Prostate gland (tissue), 2 donors: ENCODE measurements around the gene ARL5B. TPM values are rescaled to one million over a fixed set of nuclear protein-coding genes. Genes with fewer than 3 reads are reported as not detected.
"Not testable (repeated sequence)": the region's sequence is repeated elsewhere in the genome, so short reads cannot be mapped to it uniquely, and the experiment has no call there.

Experiments used
- DNase-seq: peaks from one replicate; pipeline ENCODE4 v3.0.0-alpha.2; 2019; ENCODE audit warnings: low spot score
- H3K27ac ChIP-seq, 2 donors: fragments of 200-600 bp; sonication (generic); 2 replicates each; pipeline ENCODE4 v1.5.1; 2017 to 2019
- H3K27me3 ChIP-seq: fragments of 200-600 bp; sonication (generic); replicated peaks from 2 replicates; pipeline ENCODE4 v1.5.1; 2019; ENCODE audit not compliant: insufficient read depth
- H3K36me3 ChIP-seq, 2 donors: fragments of 200-600 bp; sonication (generic); 1 replicate in 1 of 2; 2 replicates in 1 of 2; pipeline versions ENCODE4 v1.5.1 to v1.8.1; 2017 to 2019
- H3K4me1 ChIP-seq: fragments of 200-600 bp; sonication (generic); replicated peaks from 2 replicates; pipeline ENCODE4 v1.5.1; 2019
- H3K4me3 ChIP-seq, 2 donors: fragments of 200-600 bp; sonication (generic); 2 replicates each; pipeline ENCODE4 v1.5.1; 2017 to 2019
- H3K9me3 ChIP-seq: fragments of 200-600 bp; sonication (generic); 2 replicates; pipeline ENCODE4 v1.5.1; 2017
- CTCF ChIP-seq, 4 experiments: fragments of 200-600 bp in 2 of 4; fragments of 450-650 bp in 2 of 4; sonication (generic) in 2 of 4; IDR thresholded peaks; 1 replicate in 3 of 4; 2 replicates in 1 of 4; pipeline ENCODE4 v1.5.1; 2016 to 2019; ENCODE audit warnings: antibody characterized with exemption in 4 of 4, mild to moderate bottlenecking in 2 of 4, moderate library complexity in 2 of 4
- POLR2A ChIP-seq: fragments of 450-650 bp; IDR thresholded peaks from one replicate; pipeline ENCODE4 v1.6.1; 2016; ENCODE audit warnings: antibody characterized with exemption, mild to moderate bottlenecking
- POLR2AphosphoS5 ChIP-seq: sonication (generic); formaldehyde crosslinking; IDR thresholded peaks from one replicate; pipeline ENCODE4 v1.6.1; 2017; ENCODE audit warnings: antibody characterized with exemption
- WGBS: methylation state at CpG from one replicate; pipeline ENCODE4 v1.1.5; 2018; 5-methylcytosine and 5-hydroxymethylcytosine counted together
- intact Hi-C: fragments of 100-400 bp; cut with DNase I; formaldehyde crosslinking; loops from one replicate; pipeline ENCODE4 v1.14.2; 2022
- total RNA-seq, 2 donors: library from RNA; depleted of rRNA; stranded (reverse); fragments of >200 nt; gene quantifications; one replicate each; pipeline ENCODE4 v1.1.0, GENCODE V29; 2016

Gene ARL5B
- total RNA-seq, 2 donors from 2014 or later = 10.7 to 14.5 TPM

- intact Hi-C loops = no loop called here
- TF ChIP-seq POLR2AphosphoS5 = peak; percentile 43
- TF ChIP-seq CTCF (IDR thresholded peaks at IDR 0.05) = no peak
Observed at GRCh38 chr10:18619016-18619415, 40.2 kb upstream of the ARL5B start.

GRCh38 chr10:18620856-18621255 is 38.4 kb upstream of the ARL5B start:
- no peaks in the 10 kb centered on the region for H3K27me3 ChIP-seq
- TF ChIP-seq CTCF (IDR thresholded peaks at IDR 0.05) (no peak), POLR2A (no peak), POLR2AphosphoS5 (no peak)
- intact Hi-C loops = no loop called here
- H3K4me1 ChIP-seq = no peaks in the 10 kb centered on the region
- no peaks in the 10 kb centered on the region for H3K36me3 ChIP-seq
- DNase-seq = no peak
- no peaks in the 10 kb centered on the region for H3K9me3 ChIP-seq
- H3K27ac ChIP-seq = no peak overlapping the region
- no peak overlapping the region for H3K4me3 ChIP-seq

More at GRCh38 chr10:18619016-18619415, 40.2 kb upstream of the ARL5B start:
- no peaks in the 10 kb centered on the region for H3K36me3 ChIP-seq
- H3K27ac ChIP-seq = no peak overlapping the region
- no peaks in the 10 kb centered on the region for H3K9me3 ChIP-seq
- 52% methylated on average over 3 of the region's 3 CpGs for WGBS
- H3K4me3 ChIP-seq = no peak overlapping the region
- peak; percentile 62 for DNase-seq
- no peaks in the 10 kb centered on the region for H3K27me3 ChIP-seq
- no peaks in the 10 kb centered on the region for H3K4me1 ChIP-seq

GRCh38 chr10:18623671-18624070 is 35.6 kb upstream of the ARL5B start:
- WGBS = 47% methylated on average over 1 of the region's 1 CpG
- not testable (repeated sequence) for H3K36me3 ChIP-seq

DNA sequence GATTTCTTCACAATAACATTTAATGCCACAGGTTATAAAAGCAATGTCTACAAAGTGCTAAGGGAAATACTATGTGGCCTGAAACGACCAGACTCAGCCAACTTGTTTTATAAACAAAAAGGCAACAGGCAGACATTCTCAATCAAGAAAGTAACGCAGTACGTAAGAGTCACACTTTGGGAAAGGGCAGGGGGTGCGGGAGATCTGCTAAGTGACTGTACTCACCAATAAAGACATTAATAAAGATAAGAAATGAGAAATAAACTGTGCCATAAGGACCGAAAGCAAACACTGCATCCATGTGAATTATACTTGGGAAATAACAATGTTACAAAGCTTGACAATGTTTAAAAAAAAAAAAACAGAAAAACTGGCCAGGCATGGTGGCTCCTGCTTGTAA is 33.3 kb upstream of the ARL5B start:
- Histone ChIP-seq H3K9me3 (no peaks in the 10 kb centered on the region), H3K4me3 (no peak overlapping the region), H3K27me3 (no peaks in the 10 kb centered on the region), H3K36me3 (no peaks in the 10 kb centered on the region), H3K27ac (peak overlapping the region in 1 of 2 donors; percentile 16), H3K4me1 (peaks cover 4% of the 10 kb centered on the region)
- DNase-seq = no peak
- TF ChIP-seq CTCF (IDR thresholded peaks at IDR 0.05) (no peak), POLR2AphosphoS5 (no peak), POLR2A (no peak)
- 55% methylated on average over 5 of the region's 5 CpGs for WGBS
- intact Hi-C loops = no loop called here

More at GRCh38 chr10:18623671-18624070, 35.6 kb upstream of the ARL5B start:
- H3K4me1 ChIP-seq, H3K27ac ChIP-seq, intact Hi-C loops, DNase-seq, H3K27me3 ChIP-seq, H3K4me3 ChIP-seq, H3K9me3 ChIP-seq: not testable (repeated sequence)

GRCh38 chr10:18627452-18628018 is 31.7 kb upstream of the ARL5B start:
- intact Hi-C loops = not testable (repeated sequence)
- 2% methylated on average over 25 of the region's 25 CpGs for whole genome bisulfite sequencing

DNA sequence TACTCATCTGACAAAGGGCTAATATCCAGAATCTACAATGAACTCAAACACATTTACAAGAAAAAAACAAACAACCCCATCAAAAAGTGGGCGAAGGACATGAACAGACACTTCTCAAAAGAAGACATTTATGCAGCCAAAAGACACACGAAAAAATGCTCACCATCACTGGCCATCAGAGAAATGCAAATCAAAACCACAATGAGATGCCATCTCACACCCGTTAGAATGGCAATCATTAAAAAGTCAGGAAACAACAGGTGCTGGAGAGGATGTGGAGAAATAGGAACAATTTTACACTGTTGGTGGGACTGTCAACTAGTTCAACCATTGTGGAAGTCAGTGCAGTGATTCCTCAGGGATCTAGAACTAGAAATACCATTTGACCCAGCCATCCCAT is 26.7 kb upstream of the ARL5B start:
- 94% methylated on average over 2 of the region's 3 CpGs for WGBS
- H3K36me3 ChIP-seq, H3K9me3 ChIP-seq, H3K4me3 ChIP-seq, H3K4me1 ChIP-seq, DNase-seq, H3K27me3 ChIP-seq, intact Hi-C loops, H3K27ac ChIP-seq: not testable (repeated sequence)

More at GRCh38 chr10:18627452-18628018, 31.7 kb upstream of the ARL5B start:
- H3K4me1 ChIP-seq, H3K27me3 ChIP-seq, H3K36me3 ChIP-seq, H3K9me3 ChIP-seq: not testable (repeated sequence)
- DNase-seq = peak; percentile 88
- Histone ChIP-seq H3K27ac (peak overlapping the region; percentile 73 to 74), H3K4me3 (peak overlapping the region; percentile 42 to 53)
- TF ChIP-seq CTCF (IDR thresholded peaks at IDR 0.05) = peak in 1 of 4 experiments; percentile 12
- TF ChIP-seq POLR2AphosphoS5 = peak; percentile 87
